GM19193 (cell line): Measurements from ENCODE around the gene CBR4.

Experiments used
- POLR2A ChIP-seq: IDR thresholded peaks from 4 replicates; pipeline ENCODE4 v1.6.1; 2011; ENCODE audit not compliant: insufficient read depth, insufficient read length; ENCODE audit errors: extremely low read depth

CBR4 gene

GRCh38 chr4:168978001-168978700, 31.9 kb downstream of the CBR4 start:
- TF ChIP-seq POLR2A: no peak

GRCh38 chr4:168972596-168972995, 37.5 kb downstream of the CBR4 start:
- TF ChIP-seq POLR2A: no peak

- no peak for TF ChIP-seq POLR2A
Measured at GRCh38 chr4:168960716-168961115, 49.3 kb downstream of the CBR4 start.

DNA sequence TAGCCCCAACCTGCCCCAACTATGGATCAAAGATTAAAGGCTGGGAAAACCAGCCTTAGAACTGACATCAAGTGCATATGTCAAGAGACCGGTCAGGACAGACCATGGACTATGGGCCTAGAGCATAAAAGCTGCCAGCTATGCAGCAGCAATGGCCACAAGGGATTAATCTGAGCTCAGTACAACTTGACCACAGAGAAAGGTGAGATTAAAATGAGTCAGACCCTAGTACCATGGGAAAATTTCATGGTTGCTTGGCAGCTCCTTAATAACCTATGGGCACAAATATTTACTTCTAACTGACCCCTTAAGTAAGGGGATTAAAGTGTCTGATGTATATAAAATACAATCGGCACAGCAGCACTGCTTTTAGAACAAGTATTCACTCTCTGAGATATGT, 54.4 kb downstream of the CBR4 start:
- no peak for TF ChIP-seq POLR2A

- no peak for TF ChIP-seq POLR2A
Measured at GRCh38 chr4:168945291-168945690, 64.8 kb downstream of the CBR4 start.

- no peak for TF ChIP-seq POLR2A
Measured at GRCh38 chr4:168942985-168943384, 67.1 kb downstream of the CBR4 start.
